RWPE2 (cell line): Measurements from ENCODE around the gene ZC2HC1C.
A peak's percentile ranks its signal among the peaks of the same experiment; 100 is the strongest.

Experiments used
- ATAC-seq: fragments of 200-7000 bp; cut with Tn5 transposase; 3 replicates; pipeline ENCODE4 v1.9.1; 2021; ENCODE audit warnings: low read depth
- DNase-seq: peaks from one replicate; pipeline ENCODE4 v3.0.0-alpha.2; 2020; ENCODE audit warnings: low spot score
- H3K27ac ChIP-seq: fragments of 450-650 bp; 2 replicates; pipeline ENCODE4 v1.5.1; 2017; ENCODE audit warnings: mild to moderate bottlenecking; ENCODE audit not compliant: poor library complexity, severe bottlenecking
- H3K27me3 ChIP-seq: fragments of 250-450 bp; sonication (Bioruptor Pico); 2 replicates; pipeline ENCODE4 v1.5.1; 2021; ENCODE audit warnings: mild to moderate bottlenecking, moderate library complexity; ENCODE audit not compliant: insufficient read depth, poor library complexity, severe bottlenecking
- H3K36me3 ChIP-seq: fragments of 250-450 bp; sonication (Bioruptor Pico); 2 replicates; pipeline ENCODE4 v1.5.1; 2020; ENCODE audit warnings: low read depth, mild to moderate bottlenecking, moderate library complexity
- H3K4me1 ChIP-seq: fragments of 250-450 bp; sonication (Bioruptor Pico); 2 replicates; pipeline ENCODE4 v1.5.1; 2021; ENCODE audit warnings: mild to moderate bottlenecking, moderate library complexity; ENCODE audit not compliant: insufficient read depth, poor library complexity, severe bottlenecking
- H3K4me3 ChIP-seq: fragments of 250-450 bp; sonication (Bioruptor Pico); 2 replicates; pipeline ENCODE4 v1.5.1; 2021; ENCODE audit warnings: mild to moderate bottlenecking, moderate library complexity; ENCODE audit not compliant: severe bottlenecking
- H3K9me3 ChIP-seq: fragments of 250-450 bp; sonication (Bioruptor Pico); 2 replicates; pipeline ENCODE4 v1.5.1; 2021; ENCODE audit warnings: mild to moderate bottlenecking, moderate library complexity; ENCODE audit not compliant: severe bottlenecking
- TF ChIP-seq, protein P1 (sequence below): fragments of 450-650 bp; IDR thresholded peaks from one replicate; pipeline ENCODE4 v1.5.1; 2017; ENCODE audit warnings: mild to moderate bottlenecking, moderate library complexity; ENCODE audit not compliant: poor library complexity, severe bottlenecking

ZC2HC1C gene

DNA sequence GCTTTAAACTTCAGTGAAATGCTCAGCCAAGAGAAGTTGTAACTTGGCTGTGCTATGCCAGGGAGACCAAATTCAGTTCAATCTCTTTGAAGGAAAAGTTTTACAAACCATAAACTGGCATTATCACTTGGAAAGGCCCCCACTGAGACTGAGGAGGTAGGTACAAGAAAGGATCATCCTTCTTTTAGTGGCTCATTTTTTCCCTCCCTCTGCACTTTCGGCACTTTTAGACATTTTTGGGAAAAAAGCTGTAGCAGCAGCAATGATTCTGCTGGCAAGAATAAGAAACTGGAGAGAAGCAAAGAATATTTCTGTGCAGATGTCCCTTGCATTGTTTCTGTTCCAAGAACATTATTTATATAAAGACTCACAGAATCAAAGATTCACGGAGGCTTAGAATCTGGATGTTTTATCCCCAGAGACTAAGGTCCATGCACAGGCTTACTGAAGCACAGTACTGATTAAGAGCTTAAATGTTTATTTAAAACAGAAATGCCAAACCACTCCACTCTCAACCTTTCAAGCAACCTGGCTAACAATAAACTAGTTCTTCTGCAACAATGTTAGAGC, 12.3 kb downstream of the ZC2HC1C start:
- no peak for ATAC-seq
- H3K36me3 ChIP-seq = peaks cover 45% of the 10 kb centered on the region
- H3K9me3 ChIP-seq = no peaks in the 10 kb centered on the region
- no peaks in the 10 kb centered on the region for H3K27me3 ChIP-seq
- DNase-seq = no peak
- H3K4me1 ChIP-seq = no peaks in the 10 kb centered on the region
- TF ChIP-seq, protein P1, sequence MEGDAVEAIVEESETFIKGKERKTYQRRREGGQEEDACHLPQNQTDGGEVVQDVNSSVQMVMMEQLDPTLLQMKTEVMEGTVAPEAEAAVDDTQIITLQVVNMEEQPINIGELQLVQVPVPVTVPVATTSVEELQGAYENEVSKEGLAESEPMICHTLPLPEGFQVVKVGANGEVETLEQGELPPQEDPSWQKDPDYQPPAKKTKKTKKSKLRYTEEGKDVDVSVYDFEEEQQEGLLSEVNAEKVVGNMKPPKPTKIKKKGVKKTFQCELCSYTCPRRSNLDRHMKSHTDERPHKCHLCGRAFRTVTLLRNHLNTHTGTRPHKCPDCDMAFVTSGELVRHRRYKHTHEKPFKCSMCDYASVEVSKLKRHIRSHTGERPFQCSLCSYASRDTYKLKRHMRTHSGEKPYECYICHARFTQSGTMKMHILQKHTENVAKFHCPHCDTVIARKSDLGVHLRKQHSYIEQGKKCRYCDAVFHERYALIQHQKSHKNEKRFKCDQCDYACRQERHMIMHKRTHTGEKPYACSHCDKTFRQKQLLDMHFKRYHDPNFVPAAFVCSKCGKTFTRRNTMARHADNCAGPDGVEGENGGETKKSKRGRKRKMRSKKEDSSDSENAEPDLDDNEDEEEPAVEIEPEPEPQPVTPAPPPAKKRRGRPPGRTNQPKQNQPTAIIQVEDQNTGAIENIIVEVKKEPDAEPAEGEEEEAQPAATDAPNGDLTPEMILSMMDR = no peak
- no peak overlapping the region for H3K27ac ChIP-seq
- H3K4me3 ChIP-seq = no peak overlapping the region

DNA sequence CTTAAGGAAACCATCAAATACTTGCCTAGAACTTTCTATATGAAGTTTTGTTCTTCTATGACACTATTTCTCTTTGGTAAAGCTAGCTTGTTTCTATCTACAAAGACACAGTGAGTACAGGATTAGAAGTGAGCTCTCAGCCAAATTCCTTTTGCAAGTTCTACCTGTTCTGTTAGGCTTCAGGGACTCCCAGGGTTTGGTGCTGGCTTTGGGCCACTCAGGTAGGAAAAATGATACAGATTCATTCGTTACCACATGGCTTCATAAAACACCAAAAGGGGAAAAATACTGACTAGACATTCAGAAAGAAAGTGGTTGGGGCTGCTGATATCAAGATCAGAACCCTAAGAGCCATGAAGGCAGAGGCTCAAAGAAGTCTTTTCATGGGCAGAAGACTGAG, 13.8 kb downstream of the ZC2HC1C start:
- Histone ChIP-seq H3K27me3 (no peaks in the 10 kb centered on the region), H3K9me3 (no peaks in the 10 kb centered on the region), H3K4me1 (no peaks in the 10 kb centered on the region), H3K36me3 (peaks cover 60% of the 10 kb centered on the region), H3K27ac (no peak overlapping the region), H3K4me3 (no peak overlapping the region)
- TF ChIP-seq, protein P1 = no peak
- ATAC-seq (no peak), DNase-seq (no peak)

DNA sequence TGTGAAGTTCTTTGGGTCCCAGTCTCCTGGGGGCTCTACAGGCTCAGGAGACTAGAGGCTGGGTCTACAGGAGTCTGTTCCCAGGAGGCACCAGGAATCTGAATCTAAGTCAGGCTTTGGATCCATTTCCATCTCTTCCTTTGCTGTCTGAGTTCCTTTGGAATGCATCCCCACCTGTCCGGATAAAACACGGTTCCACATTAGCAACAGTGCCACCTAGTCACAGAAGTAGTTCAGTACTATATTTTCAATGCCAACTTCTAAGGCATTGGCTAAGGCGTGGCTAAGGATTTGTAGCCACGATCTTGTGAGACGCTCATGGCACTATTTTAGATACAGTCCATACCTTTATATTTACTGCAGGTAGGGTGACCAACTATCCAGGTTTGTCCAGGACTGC, 15.1 kb downstream of the ZC2HC1C start:
- H3K27me3 ChIP-seq = no peaks in the 10 kb centered on the region
- ATAC-seq = peak; percentile 78

DNA sequence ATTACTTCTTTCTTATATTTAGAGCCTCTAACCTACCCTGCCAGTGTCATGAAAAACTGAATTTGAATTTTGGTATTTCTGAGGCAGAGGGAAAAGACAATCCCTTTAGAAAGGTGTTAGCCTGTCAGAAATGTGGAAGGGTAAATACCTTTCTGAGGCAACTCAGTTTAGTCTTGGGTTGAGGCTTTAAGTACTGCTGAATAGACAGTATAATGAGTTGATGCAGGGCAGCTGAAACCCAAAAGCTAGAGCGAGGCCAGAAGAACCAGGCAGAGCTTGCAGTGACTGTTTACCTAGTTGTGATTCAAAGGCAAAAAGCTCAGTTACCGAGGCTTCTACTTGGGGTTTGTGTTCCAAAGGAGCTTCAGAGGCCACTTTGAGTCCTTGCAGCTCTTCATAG, 18.7 kb downstream of the ZC2HC1C start:
- no peak overlapping the region for H3K27ac ChIP-seq
- ATAC-seq (no peak), DNase-seq (no peak)
- H3K27me3 ChIP-seq = no peaks in the 10 kb centered on the region
- TF ChIP-seq, protein P1 = no peak
- no peak overlapping the region for H3K4me3 ChIP-seq
- peaks cover 90% of the 10 kb centered on the region for H3K36me3 ChIP-seq
- no peaks in the 10 kb centered on the region for H3K4me1 ChIP-seq
- no peaks in the 10 kb centered on the region for H3K9me3 ChIP-seq

More for the DNA sequence above, 15.1 kb downstream of the ZC2HC1C start:
- TF ChIP-seq, protein P1 = peak; percentile 69
- DNase-seq = no peak
- Histone ChIP-seq H3K9me3 (no peaks in the 10 kb centered on the region), H3K36me3 (peaks cover 70% of the 10 kb centered on the region), H3K4me3 (no peak overlapping the region), H3K4me1 (no peaks in the 10 kb centered on the region), H3K27ac (no peak overlapping the region)

DNA sequence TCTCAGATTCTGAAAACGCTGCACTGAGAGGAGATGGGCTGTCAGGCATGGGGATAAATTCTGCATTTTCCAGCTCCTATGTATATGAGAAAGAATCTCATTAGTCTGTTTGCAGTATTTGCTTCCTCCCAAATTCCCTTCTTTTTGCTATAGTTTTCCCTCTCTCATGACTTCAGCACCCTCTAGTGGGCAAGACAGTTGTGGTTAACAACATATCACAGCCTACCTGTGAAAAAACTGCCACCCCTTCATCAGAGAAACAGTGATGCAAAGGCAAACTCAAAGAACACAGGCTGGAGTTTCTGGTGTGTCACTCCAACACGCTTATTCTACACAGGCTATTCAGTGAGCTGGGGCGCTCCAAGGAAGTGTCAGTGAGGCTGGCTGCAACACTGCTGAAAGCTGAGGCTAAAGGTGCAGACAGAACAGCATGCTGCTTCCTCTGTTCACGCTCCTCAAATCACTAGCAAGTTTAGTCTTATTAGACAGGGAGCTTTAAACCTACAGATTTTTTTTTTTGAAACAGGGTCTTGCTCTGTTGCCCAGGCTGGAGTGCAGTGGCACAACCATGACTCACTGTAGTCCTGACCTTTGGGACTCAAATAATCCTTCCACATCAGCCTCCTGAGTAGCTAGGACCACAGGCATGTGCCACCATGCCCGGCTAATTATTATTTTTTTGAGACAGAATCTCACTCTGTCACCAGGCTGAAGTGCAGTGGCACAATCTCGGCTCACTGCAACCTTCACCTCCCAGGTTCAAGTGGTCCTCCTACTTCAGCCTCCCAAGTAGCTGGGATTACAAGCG, 19.3 kb downstream of the ZC2HC1C start:
- no peaks in the 10 kb centered on the region for H3K9me3 ChIP-seq
- H3K4me1 ChIP-seq = no peaks in the 10 kb centered on the region
- DNase-seq (no peak), ATAC-seq (peak; percentile 73)
- TF ChIP-seq, protein P1 = peak; percentile 95
- H3K27me3 ChIP-seq = no peaks in the 10 kb centered on the region
- H3K27ac ChIP-seq = no peak overlapping the region
- peaks cover 90% of the 10 kb centered on the region for H3K36me3 ChIP-seq
- no peak overlapping the region for H3K4me3 ChIP-seq
